PFSK-1 (cell line): Measurements from ENCODE around the gene FAM181A.

Experiments used
- FOXP2 ChIP-seq: optimal IDR thresholded peaks from 2 replicates; pipeline ENCODE3; 2011; ENCODE audit warnings: borderline replicate concordance, control low read depth, inconsistent platforms; ENCODE audit not compliant: insufficient read depth; ENCODE audit errors: extremely low read length, extremely low read depth
- POLR2AphosphoS5 ChIP-seq: IDR thresholded peaks from 2 replicates; pipeline ENCODE4 v1.6.1; 2012; ENCODE audit warnings: low read depth, mild to moderate bottlenecking, control low read depth, low read length, moderate library complexity
- SIN3A ChIP-seq: IDR thresholded peaks from 2 replicates; pipeline ENCODE4 v1.6.1; 2012; ENCODE audit warnings: mild to moderate bottlenecking, low read length, moderate library complexity, borderline replicate concordance; ENCODE audit not compliant: insufficient read depth
- TAF1 ChIP-seq: IDR thresholded peaks from 2 replicates; pipeline ENCODE4 v1.6.1; 2012; ENCODE audit warnings: low read length, control low read depth, borderline replicate concordance; ENCODE audit not compliant: insufficient read depth
- TF ChIP-seq, protein P1 (sequence below), 2 experiments: IDR thresholded peaks; 2 replicates each; pipeline versions ENCODE4 v1.6.1 to v1.8.0; 2011 to 2012; ENCODE audit warnings: low read depth in 2 of 2, low read length in 2 of 2, control low read depth in 1 of 2, inconsistent platforms in 1 of 2, mild to moderate bottlenecking in 1 of 2, moderate library complexity in 1 of 2; ENCODE audit not compliant: insufficient read depth in 1 of 2

FAM181A gene

DNA sequence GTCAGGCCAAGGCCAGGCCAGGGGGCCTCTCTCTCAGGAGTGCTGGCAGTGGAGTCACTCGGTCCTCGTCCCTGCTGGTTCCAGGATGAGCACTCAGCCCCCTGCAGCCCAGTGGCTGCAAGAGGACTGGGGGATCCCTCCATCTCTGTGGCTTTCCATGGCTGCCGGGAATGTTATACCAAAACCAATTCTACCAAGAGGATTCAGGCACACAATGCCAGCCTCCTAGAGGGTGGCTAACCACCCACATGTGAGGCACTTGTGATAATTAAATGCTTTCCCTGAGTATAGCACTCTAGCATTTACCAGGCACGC lies 27.3 kb downstream of the FAM181A start:
- TF ChIP-seq, protein P1, sequence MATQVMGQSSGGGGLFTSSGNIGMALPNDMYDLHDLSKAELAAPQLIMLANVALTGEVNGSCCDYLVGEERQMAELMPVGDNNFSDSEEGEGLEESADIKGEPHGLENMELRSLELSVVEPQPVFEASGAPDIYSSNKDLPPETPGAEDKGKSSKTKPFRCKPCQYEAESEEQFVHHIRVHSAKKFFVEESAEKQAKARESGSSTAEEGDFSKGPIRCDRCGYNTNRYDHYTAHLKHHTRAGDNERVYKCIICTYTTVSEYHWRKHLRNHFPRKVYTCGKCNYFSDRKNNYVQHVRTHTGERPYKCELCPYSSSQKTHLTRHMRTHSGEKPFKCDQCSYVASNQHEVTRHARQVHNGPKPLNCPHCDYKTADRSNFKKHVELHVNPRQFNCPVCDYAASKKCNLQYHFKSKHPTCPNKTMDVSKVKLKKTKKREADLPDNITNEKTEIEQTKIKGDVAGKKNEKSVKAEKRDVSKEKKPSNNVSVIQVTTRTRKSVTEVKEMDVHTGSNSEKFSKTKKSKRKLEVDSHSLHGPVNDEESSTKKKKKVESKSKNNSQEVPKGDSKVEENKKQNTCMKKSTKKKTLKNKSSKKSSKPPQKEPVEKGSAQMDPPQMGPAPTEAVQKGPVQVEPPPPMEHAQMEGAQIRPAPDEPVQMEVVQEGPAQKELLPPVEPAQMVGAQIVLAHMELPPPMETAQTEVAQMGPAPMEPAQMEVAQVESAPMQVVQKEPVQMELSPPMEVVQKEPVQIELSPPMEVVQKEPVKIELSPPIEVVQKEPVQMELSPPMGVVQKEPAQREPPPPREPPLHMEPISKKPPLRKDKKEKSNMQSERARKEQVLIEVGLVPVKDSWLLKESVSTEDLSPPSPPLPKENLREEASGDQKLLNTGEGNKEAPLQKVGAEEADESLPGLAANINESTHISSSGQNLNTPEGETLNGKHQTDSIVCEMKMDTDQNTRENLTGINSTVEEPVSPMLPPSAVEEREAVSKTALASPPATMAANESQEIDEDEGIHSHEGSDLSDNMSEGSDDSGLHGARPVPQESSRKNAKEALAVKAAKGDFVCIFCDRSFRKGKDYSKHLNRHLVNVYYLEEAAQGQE (IDR thresholded peaks at IDR 0.05; ENCODE audit: insufficient read depth in 1 of 2, low read depth in 2 of 2, low read length in 2 of 2) = no peak
- TF ChIP-seq POLR2AphosphoS5 (no peak), SIN3A (no peak), TAF1 (no peak)

DNA sequence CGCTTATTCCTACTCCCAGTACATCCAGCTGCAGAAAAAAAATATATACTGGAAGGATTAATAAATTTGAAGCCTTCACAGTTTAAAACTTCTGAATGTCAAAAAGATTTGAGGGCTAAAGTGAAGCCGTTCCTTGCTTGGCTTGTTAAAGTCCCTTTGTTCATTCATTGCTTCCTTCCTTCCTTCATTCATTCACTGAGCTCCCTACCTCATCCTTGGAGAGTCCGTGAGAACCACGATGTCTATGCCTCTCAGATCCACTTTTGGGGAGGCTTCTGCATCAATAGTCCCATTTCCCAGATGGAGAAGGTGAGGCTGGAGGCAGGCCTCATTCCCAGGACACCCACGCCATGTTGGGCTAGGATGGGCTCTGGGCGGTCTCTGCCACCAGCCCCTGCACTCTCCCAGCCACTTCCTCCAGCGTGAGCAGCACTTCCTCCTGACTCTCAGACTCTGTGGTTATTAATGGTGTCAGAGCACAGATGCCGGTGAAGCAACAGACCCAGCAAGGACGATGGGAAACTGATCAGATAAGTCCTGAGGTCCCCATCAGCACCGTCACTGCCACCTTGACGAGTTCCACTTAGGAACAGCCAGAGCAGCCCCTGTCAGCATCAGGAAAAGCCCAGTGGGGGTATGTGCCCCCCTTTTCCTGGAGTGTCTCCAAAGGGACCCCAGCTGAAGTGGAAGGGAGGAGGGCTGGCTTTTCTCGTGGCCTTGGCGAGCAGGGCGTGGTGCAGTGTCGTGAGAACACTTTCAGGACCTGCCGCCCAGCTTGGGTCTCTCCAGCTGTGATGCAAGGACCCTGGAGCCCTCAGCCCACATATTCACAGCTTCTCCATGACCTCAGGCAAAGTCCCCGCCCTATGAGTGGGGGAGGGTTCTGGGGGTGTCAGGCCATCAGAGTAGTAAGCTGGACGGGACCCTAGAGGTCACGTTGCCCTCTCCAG lies 28.0 kb downstream of the FAM181A start:
- TF ChIP-seq FOXP2 = no peak
- TF ChIP-seq SIN3A = no peak
- TF ChIP-seq, protein P1 (IDR thresholded peaks at IDR 0.05; ENCODE audit: insufficient read depth in 1 of 2, low read depth in 2 of 2, low read length in 2 of 2) = no peak
- TF ChIP-seq TAF1 = no peak
- no peak for TF ChIP-seq POLR2AphosphoS5

DNA sequence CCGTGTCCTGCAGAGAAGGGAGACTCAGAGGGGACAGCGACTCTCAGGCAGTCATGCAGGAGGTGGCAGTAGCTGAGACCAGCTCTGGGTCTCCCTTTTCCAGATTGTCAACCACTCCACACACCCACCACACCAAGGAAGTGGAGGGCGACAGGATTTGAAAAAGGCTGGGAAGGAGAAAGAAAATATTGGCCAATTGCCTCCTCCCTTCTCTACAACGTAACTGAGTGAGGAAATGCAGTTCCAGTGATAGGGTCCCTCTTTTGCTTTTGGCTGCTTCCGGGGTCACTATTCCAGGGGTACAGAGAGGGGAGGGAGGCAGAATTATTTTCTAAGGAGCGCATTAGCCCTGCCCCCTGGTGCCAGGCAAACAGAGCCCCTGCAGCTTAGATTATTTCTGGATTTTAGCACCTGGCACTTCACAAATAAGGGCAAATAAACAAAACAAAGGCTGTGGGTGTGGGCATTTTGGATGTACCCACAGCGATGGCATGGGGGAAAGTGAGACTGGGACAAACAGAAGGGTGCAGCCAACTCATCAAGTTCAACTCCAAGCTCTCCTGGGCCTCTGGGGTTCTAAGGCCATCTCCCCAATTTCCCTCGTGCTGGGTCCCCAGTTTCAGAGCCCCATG lies 28.8 kb downstream of the FAM181A start:
- TF ChIP-seq, protein P1 (IDR thresholded peaks at IDR 0.05; ENCODE audit: insufficient read depth in 1 of 2, low read depth in 2 of 2, low read length in 2 of 2) = no peak
- TF ChIP-seq FOXP2 = no peak
- no peak for TF ChIP-seq POLR2AphosphoS5

DNA sequence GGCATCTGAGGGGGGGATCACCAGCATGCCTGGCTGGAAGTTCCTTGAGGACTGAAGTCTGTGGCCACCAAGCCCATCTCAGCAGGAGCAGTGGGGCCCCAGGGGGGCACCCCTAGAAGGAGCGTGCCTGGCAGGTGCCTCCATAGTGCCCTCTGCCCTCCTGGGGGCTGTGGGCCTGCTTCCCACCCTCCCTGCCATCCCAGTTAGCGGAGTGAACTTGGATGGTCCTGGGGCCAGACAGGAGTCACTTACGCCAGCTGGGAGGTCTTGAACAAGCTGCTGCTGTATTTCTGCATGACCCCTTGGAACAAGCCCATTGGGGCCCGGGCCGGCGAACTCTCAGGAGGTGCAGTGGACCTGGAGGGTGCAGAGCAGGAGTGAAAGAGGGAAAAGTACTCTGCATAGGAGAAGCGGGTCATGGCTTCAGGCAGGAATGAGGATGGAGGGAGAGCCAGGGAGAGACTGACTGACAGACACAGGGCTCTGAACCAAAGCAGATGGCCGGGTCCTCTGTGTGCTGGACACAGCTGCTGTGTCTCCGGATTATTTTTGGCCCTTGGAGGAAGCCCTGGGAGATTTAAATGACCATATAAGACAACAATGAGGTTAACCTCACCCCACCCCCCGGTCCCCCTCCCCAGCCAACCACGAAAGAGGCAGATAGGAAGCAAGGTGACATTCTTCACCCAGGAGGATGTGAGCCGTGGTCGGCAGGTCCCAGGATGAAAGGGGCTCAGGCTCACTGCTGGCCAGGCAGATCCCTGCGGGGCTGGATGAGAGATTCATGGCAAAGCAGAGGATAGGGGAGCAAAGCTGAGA lies 29.6 kb downstream of the FAM181A start:
- no peak for TF ChIP-seq SIN3A
- no peak for TF ChIP-seq FOXP2
- TF ChIP-seq POLR2AphosphoS5 = no peak

DNA sequence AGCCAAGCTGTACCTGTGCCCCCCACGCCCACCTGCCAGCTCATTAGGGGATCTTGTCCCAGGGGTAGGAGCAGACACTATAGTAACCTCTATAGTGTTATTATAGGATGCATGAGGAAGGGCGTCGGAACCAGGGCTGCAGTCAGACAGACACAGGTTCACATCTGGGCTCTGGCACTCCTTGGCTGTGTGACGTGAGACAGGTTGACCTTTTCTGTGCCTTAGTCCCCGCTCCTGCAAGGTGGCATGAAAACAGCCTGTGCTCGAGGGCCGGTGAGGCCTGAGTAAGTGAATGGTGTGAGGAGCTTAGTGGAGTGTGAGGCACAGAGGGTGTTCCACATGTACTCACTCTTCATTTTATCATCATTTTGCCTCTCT lies 30.2 kb downstream of the FAM181A start:
- TF ChIP-seq TAF1 = no peak
- TF ChIP-seq FOXP2 = no peak
- TF ChIP-seq, protein P1 (IDR thresholded peaks at IDR 0.05; ENCODE audit: insufficient read depth in 1 of 2, low read depth in 2 of 2, low read length in 2 of 2) = no peak
- TF ChIP-seq POLR2AphosphoS5 = no peak
